ENCODE results near the gene MED9. TPM values are rescaled to one million over a fixed set of nuclear protein-coding genes. Genes with fewer than 3 reads are reported as not detected.
"Not testable (repeated sequence)": the region's sequence is repeated elsewhere in the genome, so short reads cannot be mapped to it uniquely, and the experiment has no call there.

Gene MED9, protein sequence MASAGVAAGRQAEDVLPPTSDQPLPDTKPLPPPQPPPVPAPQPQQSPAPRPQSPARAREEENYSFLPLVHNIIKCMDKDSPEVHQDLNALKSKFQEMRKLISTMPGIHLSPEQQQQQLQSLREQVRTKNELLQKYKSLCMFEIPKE
- 10 to 100 TPM; 11.6 to 18.6 (median 16.9) TPM for polyA plus RNA-seq
- long read RNA-seq, donor 1: 0 reads
- long read RNA-seq, donor 2, partial matches to known transcripts: 0 of 3 reads
- long read RNA-seq, donor 2, other reads (novel, unspliced or antisense): 0 of 3 reads
- long read RNA-seq, donor 3, partial matches to known transcripts: 0 of 2 reads
- long read RNA-seq, donor 3, other reads (novel, unspliced or antisense): 0 of 2 reads
- long read RNA-seq, donor 4: 0 reads
- long read RNA-seq, donor 5, partial matches to known transcripts: 0 of 2 reads
- long read RNA-seq, donor 5, other reads (novel, unspliced or antisense): 0 of 2 reads
- long read RNA-seq, donor 6, partial matches to known transcripts: 0 of 8 reads
- long read RNA-seq, donor 6, other reads (novel, unspliced or antisense): 0 of 8 reads
- long read RNA-seq, donor 7, transcript MED9-201 (2 exons, 2,228 nt): major isoform, 17 of 20 reads
- long read RNA-seq, donor 7, partial matches to known transcripts: 0 of 20 reads
- long read RNA-seq, donor 7, other reads (novel, unspliced or antisense): 0 of 20 reads
- long read RNA-seq, donor 8: 0 reads
- long read RNA-seq, donor 9, partial matches to known transcripts: 0 of 1 reads
- long read RNA-seq, donor 9, other reads (novel, unspliced or antisense): 0 of 1 reads
- long read RNA-seq, donor 10, transcript MED9-201 (2 exons, 2,228 nt): major isoform, 11 of 16 reads
- long read RNA-seq, donor 10, partial matches to known transcripts: 0 of 16 reads
- long read RNA-seq, donor 10, other reads (novel, unspliced or antisense): 0 of 16 reads

DNA sequence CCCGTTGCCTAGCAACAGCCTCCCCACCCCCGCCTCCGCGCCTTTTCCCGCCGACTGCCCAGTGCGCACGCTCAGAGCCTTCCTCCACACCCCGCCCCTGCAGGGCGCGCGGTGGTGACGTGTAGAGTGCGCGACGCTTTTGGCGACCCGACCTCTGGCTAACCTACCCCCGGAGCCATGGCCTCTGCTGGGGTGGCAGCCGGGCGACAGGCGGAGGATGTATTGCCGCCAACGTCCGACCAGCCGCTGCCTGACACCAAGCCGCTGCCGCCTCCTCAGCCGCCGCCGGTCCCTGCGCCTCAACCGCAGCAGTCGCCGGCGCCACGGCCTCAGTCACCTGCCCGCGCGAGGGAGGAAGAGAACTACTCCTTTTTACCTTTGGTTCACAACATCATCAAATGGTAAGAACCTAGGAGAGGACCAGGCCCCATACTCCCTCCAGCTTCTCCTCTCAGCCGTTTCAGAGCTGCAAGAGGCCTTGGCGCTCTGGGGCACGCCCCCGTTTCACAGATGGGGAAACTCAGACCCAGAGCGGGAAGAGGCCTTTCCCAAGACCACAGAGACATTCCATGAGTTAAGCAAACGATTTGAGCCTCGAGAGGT, at the start of gene MED9:
Gene MED9, plus strand, starts transcription at position 136 of the 603 bp plus-strand sequence. Its CDS starts 42 bp downstream, at position 178.
- DNase-seq (peak; percentile 93 to 96), FAIRE-seq (no peak)
- H3K4me3 ChIP-seq (ENCODE audit: low read depth in 1 of 3, low read length in 3 of 3): peak within 1 kb of the TSS; percentile 75 to 86 (median 80)
- H3K4me1 ChIP-seq (ENCODE audit: control insufficient read depth in 3 of 3, insufficient read depth in 2 of 3, low read depth in 1 of 3, low read length in 2 of 3): peaks cover 3 to 7% (median 3%) of the 10 kb centered on the region in 3 donors
- H3K27ac ChIP-seq (ENCODE audit: low read depth in 1 of 3, low read length in 2 of 3): peak within 1 kb of the TSS; percentile 82 to 97 (median 91)
- WGBS, 3 donors: 0% methylated on average over 39 to 47 of the region's 47 CpGs
- H3K9me3 ChIP-seq (ENCODE audit: control insufficient read depth in 2 of 2, insufficient read depth in 1 of 2, low read depth in 1 of 2, low read length in 1 of 2): no peaks in the 10 kb centered on the region
- H3K36me3 ChIP-seq (ENCODE audit: control insufficient read depth in 3 of 3, insufficient read depth in 2 of 3, low read depth in 1 of 3, low read length in 3 of 3): peaks cover 0 to 11% (median 0%) of the 10 kb centered on the region in 3 donors
- H3K27me3 ChIP-seq (ENCODE audit: control insufficient read depth in 3 of 3, insufficient read depth in 3 of 3, low read length in 3 of 3): no peaks in the 10 kb centered on the region

DNA sequence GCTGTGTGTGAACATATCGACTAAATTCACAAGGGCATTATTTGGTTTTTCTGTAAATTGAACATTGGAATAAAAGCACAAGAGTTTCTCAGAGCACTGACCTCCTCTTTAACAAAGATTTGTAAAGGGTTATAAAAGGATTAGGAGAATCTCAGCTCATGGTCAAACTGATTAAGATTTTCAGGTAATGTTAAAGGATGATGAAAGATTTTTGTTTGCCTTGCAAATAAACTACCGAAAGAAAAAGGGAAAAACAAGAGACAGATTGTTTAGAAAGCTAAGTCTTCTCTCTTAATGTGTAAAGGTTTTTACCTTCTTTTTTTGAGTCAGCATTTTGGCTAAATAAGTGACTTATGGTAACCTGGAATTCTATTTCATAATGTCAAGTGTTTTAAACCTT, 47.6 kb upstream of the MED9 start:
- H3K9me3 ChIP-seq (ENCODE audit: control insufficient read depth in 2 of 2, insufficient read depth in 1 of 2, low read depth in 1 of 2, low read length in 1 of 2): peaks cover 0 to 15% of the 10 kb centered on the region in 2 donors
- H3K27me3 ChIP-seq (ENCODE audit: control insufficient read depth in 3 of 3, insufficient read depth in 3 of 3, low read length in 3 of 3): no peaks in the 10 kb centered on the region
- no peak for DNase-seq
- no peak for FAIRE-seq
- H3K27ac ChIP-seq (ENCODE audit: low read depth in 1 of 3, low read length in 2 of 3): no peak overlapping the region
- WGBS, 3 donors: 42 to 70% (median 48%) methylated on average over 2 of the region's 2 CpGs
- no peak overlapping the region for H3K4me3 ChIP-seq (ENCODE audit: low read depth in 1 of 3, low read length in 3 of 3)
- H3K36me3 ChIP-seq (ENCODE audit: control insufficient read depth in 3 of 3, insufficient read depth in 2 of 3, low read depth in 1 of 3, low read length in 3 of 3): no peaks in the 10 kb centered on the region
- H3K4me1 ChIP-seq (ENCODE audit: control insufficient read depth in 3 of 3, insufficient read depth in 2 of 3, low read depth in 1 of 3, low read length in 2 of 3): no peaks in the 10 kb centered on the region

DNA sequence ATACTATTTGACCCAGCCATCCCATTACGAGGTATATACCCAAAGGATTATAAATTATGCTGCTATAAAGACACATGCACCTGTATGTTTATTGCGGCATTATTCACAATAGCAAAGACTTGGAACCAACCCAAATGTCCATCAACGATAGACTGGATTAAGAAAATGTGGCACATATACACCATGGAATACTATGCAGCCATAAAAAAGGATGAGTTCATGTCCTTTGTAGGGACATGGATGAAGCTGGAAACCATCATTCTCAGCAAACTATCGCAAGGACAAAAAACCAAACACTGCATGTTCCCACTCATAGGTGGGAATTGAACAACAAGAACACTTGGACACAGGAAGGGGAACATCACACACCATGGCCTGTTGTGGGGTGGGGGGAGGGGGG, 45.9 kb upstream of the MED9 start:
- FAIRE-seq; H3K36me3 ChIP-seq (ENCODE audit: control insufficient read depth in 3 of 3, insufficient read depth in 2 of 3, low read depth in 1 of 3, low read length in 3 of 3); H3K9me3 ChIP-seq (ENCODE audit: control insufficient read depth in 2 of 2, insufficient read depth in 1 of 2, low read depth in 1 of 2, low read length in 1 of 2); H3K27ac ChIP-seq (ENCODE audit: low read depth in 1 of 3, low read length in 2 of 3); H3K4me3 ChIP-seq (ENCODE audit: low read depth in 1 of 3, low read length in 3 of 3); H3K4me1 ChIP-seq (ENCODE audit: control insufficient read depth in 3 of 3, insufficient read depth in 2 of 3, low read depth in 1 of 3, low read length in 2 of 3); H3K27me3 ChIP-seq (ENCODE audit: control insufficient read depth in 3 of 3, insufficient read depth in 3 of 3, low read length in 3 of 3); DNase-seq: not testable (repeated sequence)
- WGBS, 3 donors: 54 to 86% (median 64%) methylated on average over 3 to 4 of the region's 4 CpGs

DNA sequence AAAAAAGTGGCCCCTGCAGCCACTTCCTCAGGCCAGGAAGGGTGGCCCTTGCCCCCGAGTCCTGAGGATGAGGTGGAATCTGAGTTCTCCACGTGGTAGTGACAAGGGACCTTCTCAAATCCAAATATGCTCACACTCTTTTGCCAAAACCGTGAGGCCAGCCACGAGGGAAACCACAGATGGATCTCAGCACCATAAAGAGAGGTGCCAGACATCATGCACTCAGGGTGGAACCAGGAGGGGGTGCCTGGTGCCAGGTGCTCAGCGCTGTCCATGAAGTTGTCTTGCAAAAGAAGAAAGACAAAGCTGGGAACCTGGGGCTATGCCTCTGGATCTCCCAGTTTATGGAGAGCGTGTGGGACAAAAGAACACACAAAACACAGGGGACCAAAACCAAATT, 45.2 kb upstream of the MED9 start:
- no peaks in the 10 kb centered on the region for H3K36me3 ChIP-seq (ENCODE audit: control insufficient read depth in 3 of 3, insufficient read depth in 2 of 3, low read depth in 1 of 3, low read length in 3 of 3)
- no peaks in the 10 kb centered on the region for H3K27me3 ChIP-seq (ENCODE audit: control insufficient read depth in 3 of 3, insufficient read depth in 3 of 3, low read length in 3 of 3)
- H3K4me3 ChIP-seq (ENCODE audit: low read depth in 1 of 3, low read length in 3 of 3): no peak overlapping the region
- 41 to 54% (median 41%) methylated on average over 6 of the region's 6 CpGs for WGBS, 3 donors
- H3K9me3 ChIP-seq (ENCODE audit: control insufficient read depth in 2 of 2, insufficient read depth in 1 of 2, low read depth in 1 of 2, low read length in 1 of 2): peaks cover 0 to 4% of the 10 kb centered on the region in 2 donors
- no peak overlapping the region for H3K27ac ChIP-seq (ENCODE audit: low read depth in 1 of 3, low read length in 2 of 3)
- FAIRE-seq (no peak), DNase-seq (no peak)
- no peaks in the 10 kb centered on the region for H3K4me1 ChIP-seq (ENCODE audit: control insufficient read depth in 3 of 3, insufficient read depth in 2 of 3, low read depth in 1 of 3, low read length in 2 of 3)

DNA sequence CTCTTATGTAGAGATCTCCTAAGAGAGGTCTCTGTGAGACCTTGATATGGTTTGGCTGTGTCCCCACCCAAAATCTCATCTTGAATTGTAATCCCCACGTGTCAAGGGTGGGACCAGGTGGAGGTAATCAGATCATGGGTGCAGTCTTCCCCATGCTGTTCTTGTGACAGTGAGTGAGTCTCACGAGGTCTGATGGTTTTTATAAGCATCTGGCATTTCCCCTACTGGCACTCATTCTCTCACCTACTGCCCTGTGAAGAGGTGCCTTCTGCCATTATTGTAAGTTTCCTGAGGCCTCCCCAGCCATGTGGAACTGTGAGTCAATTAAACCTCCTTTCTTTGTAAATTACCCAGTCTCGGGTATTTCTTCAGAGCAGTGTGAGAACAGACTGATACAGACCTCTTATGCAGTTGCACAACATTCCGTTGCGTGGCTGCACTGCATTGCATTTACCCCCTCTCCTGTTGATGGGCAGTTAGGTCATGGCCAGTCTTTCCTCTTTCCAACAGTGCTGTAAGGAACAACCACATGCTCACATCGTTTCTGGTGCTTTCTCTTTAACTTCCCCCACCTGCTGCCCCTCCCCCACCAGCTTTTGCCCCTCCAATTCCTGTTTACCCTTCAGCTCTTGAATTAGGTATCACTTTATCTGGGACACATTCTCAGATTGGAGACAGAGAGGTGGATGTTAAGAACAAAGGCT, 43.6 kb upstream of the MED9 start:
- H3K36me3 ChIP-seq (ENCODE audit: control insufficient read depth in 3 of 3, insufficient read depth in 2 of 3, low read depth in 1 of 3, low read length in 3 of 3): no peaks in the 10 kb centered on the region
- H3K27me3 ChIP-seq (ENCODE audit: control insufficient read depth in 3 of 3, insufficient read depth in 3 of 3, low read length in 3 of 3): no peaks in the 10 kb centered on the region
- no peak for FAIRE-seq
- peaks cover 0 to 4% of the 10 kb centered on the region in 2 donors for H3K9me3 ChIP-seq (ENCODE audit: control insufficient read depth in 2 of 2, insufficient read depth in 1 of 2, low read depth in 1 of 2, low read length in 1 of 2)
- H3K4me3 ChIP-seq (ENCODE audit: low read depth in 1 of 3, low read length in 3 of 3): no peak overlapping the region
- WGBS, 3 donors: 67 to 83% (median 70%) methylated on average over 6 of the region's 6 CpGs
- DNase-seq: no peak
- H3K4me1 ChIP-seq (ENCODE audit: control insufficient read depth in 3 of 3, insufficient read depth in 2 of 3, low read depth in 1 of 3, low read length in 2 of 3): no peaks in the 10 kb centered on the region
- H3K27ac ChIP-seq (ENCODE audit: low read depth in 1 of 3, low read length in 2 of 3): no peak overlapping the region

DNA sequence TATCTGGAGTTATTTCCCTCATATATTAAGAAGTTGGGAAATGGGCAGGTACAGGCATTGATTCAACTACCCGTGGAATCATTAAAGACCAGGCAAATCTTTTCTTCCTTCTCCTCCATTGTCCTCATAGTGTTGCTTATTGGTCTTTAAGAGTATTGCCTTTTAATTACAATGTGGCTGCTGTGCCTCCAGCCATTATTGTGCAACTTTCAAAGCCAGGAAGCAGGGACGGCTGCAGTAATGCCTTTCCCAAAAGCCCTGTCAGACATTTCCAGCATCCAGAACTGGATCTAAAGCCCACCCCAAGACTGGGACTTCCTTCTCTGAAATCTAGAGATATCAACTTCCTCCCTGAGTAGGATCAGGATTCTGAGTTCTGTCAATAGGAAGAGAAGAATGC, 42.3 kb upstream of the MED9 start:
- DNase-seq (no peak), FAIRE-seq (no peak)
- Histone ChIP-seq H3K36me3 (ENCODE audit: control insufficient read depth in 3 of 3, insufficient read depth in 2 of 3, low read depth in 1 of 3, low read length in 3 of 3) (no peaks in the 10 kb centered on the region), H3K9me3 (ENCODE audit: control insufficient read depth in 2 of 2, insufficient read depth in 1 of 2, low read depth in 1 of 2, low read length in 1 of 2) (peaks cover 0 to 4% of the 10 kb centered on the region in 2 donors), H3K4me1 (ENCODE audit: control insufficient read depth in 3 of 3, insufficient read depth in 2 of 3, low read depth in 1 of 3, low read length in 2 of 3) (no peaks in the 10 kb centered on the region), H3K27ac (ENCODE audit: low read depth in 1 of 3, low read length in 2 of 3) (no peak overlapping the region), H3K27me3 (ENCODE audit: control insufficient read depth in 3 of 3, insufficient read depth in 3 of 3, low read length in 3 of 3) (no peaks in the 10 kb centered on the region), H3K4me3 (ENCODE audit: low read depth in 1 of 3, low read length in 3 of 3) (no peak overlapping the region)
- 49 to 59% (median 58%) methylated on average over 2 of the region's 2 CpGs for WGBS, 3 donors

DNA sequence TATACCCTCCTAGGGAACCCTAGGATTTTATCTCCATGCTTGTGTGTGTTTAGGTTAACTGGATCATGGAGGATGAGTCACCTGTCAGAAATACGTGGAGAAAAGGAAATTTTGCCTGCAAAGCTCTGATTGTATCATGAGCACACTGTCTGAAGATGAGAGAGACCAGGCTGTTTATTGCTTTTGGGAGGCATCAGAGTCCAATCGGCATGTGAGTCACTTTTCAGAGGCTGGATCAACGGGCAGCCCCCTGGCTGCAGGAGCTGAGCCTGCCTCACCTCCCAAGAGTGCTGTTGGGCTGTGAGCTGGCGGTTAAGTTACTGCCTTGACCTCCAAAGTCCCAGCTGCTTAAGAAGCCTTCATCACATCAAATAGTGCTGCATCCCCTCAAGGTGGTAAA, 41.5 kb upstream of the MED9 start:
- FAIRE-seq (no peak), DNase-seq (peak; percentile 72 to 73)
- H3K27me3 ChIP-seq (ENCODE audit: control insufficient read depth in 3 of 3, insufficient read depth in 3 of 3, low read length in 3 of 3): no peaks in the 10 kb centered on the region
- 13 to 48% (median 27%) methylated on average over 4 of the region's 4 CpGs for WGBS, 3 donors
- no peak overlapping the region for H3K4me3 ChIP-seq (ENCODE audit: low read depth in 1 of 3, low read length in 3 of 3)
- H3K4me1 ChIP-seq (ENCODE audit: control insufficient read depth in 3 of 3, insufficient read depth in 2 of 3, low read depth in 1 of 3, low read length in 2 of 3): no peaks in the 10 kb centered on the region
- no peaks in the 10 kb centered on the region for H3K36me3 ChIP-seq (ENCODE audit: control insufficient read depth in 3 of 3, insufficient read depth in 2 of 3, low read depth in 1 of 3, low read length in 3 of 3)
- H3K27ac ChIP-seq (ENCODE audit: low read depth in 1 of 3, low read length in 2 of 3): no peak overlapping the region
- H3K9me3 ChIP-seq (ENCODE audit: control insufficient read depth in 2 of 2, insufficient read depth in 1 of 2, low read depth in 1 of 2, low read length in 1 of 2): no peaks in the 10 kb centered on the region

DNA sequence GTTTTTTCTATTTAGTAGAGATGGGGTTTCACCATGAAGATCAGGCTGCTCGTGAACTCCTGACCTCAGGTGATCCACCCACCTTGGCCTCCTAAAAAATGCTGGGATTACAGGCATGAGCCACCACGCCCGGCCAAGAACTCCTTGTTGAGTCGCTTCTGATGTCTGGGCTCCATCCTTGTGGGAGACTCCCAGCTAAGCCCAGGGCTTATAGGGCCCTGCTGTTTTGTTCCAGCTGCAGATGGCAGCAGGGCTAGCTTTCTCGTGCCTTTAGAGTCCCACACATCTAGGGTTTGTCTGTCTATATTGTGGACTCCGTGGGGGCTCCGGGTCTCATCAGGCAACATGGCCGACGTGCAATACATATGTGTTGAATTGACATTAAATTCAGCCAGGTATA, 39.3 kb upstream of the MED9 start:
- DNase-seq (no peak), FAIRE-seq (no peak)
- 87 to 92% (median 92%) methylated on average over 9 of the region's 9 CpGs for WGBS, 3 donors
- Histone ChIP-seq H3K4me3 (ENCODE audit: low read depth in 1 of 3, low read length in 3 of 3) (no peak overlapping the region), H3K4me1 (ENCODE audit: control insufficient read depth in 3 of 3, insufficient read depth in 2 of 3, low read depth in 1 of 3, low read length in 2 of 3) (no peaks in the 10 kb centered on the region), H3K27ac (ENCODE audit: low read depth in 1 of 3, low read length in 2 of 3) (no peak overlapping the region), H3K9me3 (ENCODE audit: control insufficient read depth in 2 of 2, insufficient read depth in 1 of 2, low read depth in 1 of 2, low read length in 1 of 2) (no peaks in the 10 kb centered on the region), H3K36me3 (ENCODE audit: control insufficient read depth in 3 of 3, insufficient read depth in 2 of 3, low read depth in 1 of 3, low read length in 3 of 3) (no peaks in the 10 kb centered on the region), H3K27me3 (ENCODE audit: control insufficient read depth in 3 of 3, insufficient read depth in 3 of 3, low read length in 3 of 3) (no peaks in the 10 kb centered on the region)

All from small intestine (tissue), 16 donors.